Skin epidermis (tissue), 12 donors: Measurements from ENCODE around the gene TMA7B.

ENCODE experiments used
- H3K27ac ChIP-seq, 21 experiments: fragments of 200-600 bp; sonication (generic) in 11 of 21; one replicate each; pipeline ENCODE4 v1.5.0; 2020; ENCODE audit warnings: mild to moderate bottlenecking in 3 of 21, inconsistent platforms in 2 of 21, moderate library complexity in 2 of 21
- H3K4me3 ChIP-seq, 7 experiments: fragments of 200-600 bp; sonication (generic) in 2 of 7; one replicate each; pipeline ENCODE4 v1.5.0; 2020; ENCODE audit warnings: inconsistent platforms in 2 of 7, mild to moderate bottlenecking in 2 of 7, moderate library complexity in 1 of 7

The TMA7B gene

GRCh38 chr22:39931251-39931650 is 28.9 kb upstream of the TMA7B start:
- H3K4me3 ChIP-seq, result no peak overlapping the region
- H3K27ac ChIP-seq, result peak overlapping the region in 1 of 21 experiments; percentile 43

GRCh38 chr22:39932166-39932565 is 28.0 kb upstream of the TMA7B start:
- no peak overlapping the region for H3K4me3 ChIP-seq
- no peak overlapping the region for H3K27ac ChIP-seq

GRCh38 chr22:39932918-39933649 is 27.1 kb upstream of the TMA7B start:
- Histone ChIP-seq H3K4me3 (no peak overlapping the region), H3K27ac (no peak overlapping the region)

GRCh38 chr22:39933741-39934140 is 26.5 kb upstream of the TMA7B start:
- no peak overlapping the region for H3K27ac ChIP-seq
- H3K4me3 ChIP-seq, result no peak overlapping the region

- Histone ChIP-seq H3K4me3 (no peak overlapping the region), H3K27ac (no peak overlapping the region)
Measured at GRCh38 chr22:39935116-39935515, 25.1 kb upstream of the TMA7B start.

GRCh38 chr22:39935612-39936011 is 24.6 kb upstream of the TMA7B start:
- no peak overlapping the region for H3K4me3 ChIP-seq
- peak overlapping the region in 2 of 21 experiments; percentile 26 to 33 for H3K27ac ChIP-seq

- H3K4me3 ChIP-seq, result no peak overlapping the region
- peak overlapping the region in 2 of 21 experiments; percentile 33 to 42 for H3K27ac ChIP-seq
Measured at GRCh38 chr22:39936523-39937145, 23.6 kb upstream of the TMA7B start.

- Histone ChIP-seq H3K4me3 (no peak overlapping the region), H3K27ac (peak overlapping the region in 1 of 21 experiments; percentile 3)
Measured at GRCh38 chr22:39937906-39938305, 22.3 kb upstream of the TMA7B start.

GRCh38 chr22:39938509-39939111 is 21.6 kb upstream of the TMA7B start:
- Histone ChIP-seq H3K27ac (peak overlapping the region in 1 of 21 experiments; percentile 3), H3K4me3 (no peak overlapping the region)

- Histone ChIP-seq H3K4me3 (no peak overlapping the region), H3K27ac (no peak overlapping the region)
Measured at GRCh38 chr22:39939830-39940229, 20.4 kb upstream of the TMA7B start.

GRCh38 chr22:39940757-39941305 is 19.4 kb upstream of the TMA7B start:
- Histone ChIP-seq H3K27ac (no peak overlapping the region), H3K4me3 (no peak overlapping the region)

- Histone ChIP-seq H3K27ac (no peak overlapping the region), H3K4me3 (no peak overlapping the region)
Measured at GRCh38 chr22:39941601-39942000, 18.6 kb upstream of the TMA7B start.

- H3K27ac ChIP-seq, result no peak overlapping the region
Measured at GRCh38 chr22:39942439-39943230, 17.6 kb upstream of the TMA7B start.

GRCh38 chr22:39943337-39943736 is 16.9 kb upstream of the TMA7B start:
- no peak overlapping the region for H3K27ac ChIP-seq

More at GRCh38 chr22:39942439-39943230, 17.6 kb upstream of the TMA7B start:
- H3K4me3 ChIP-seq, result no peak overlapping the region

GRCh38 chr22:39943953-39944872 is 16.0 kb upstream of the TMA7B start:
- Histone ChIP-seq H3K4me3 (no peak overlapping the region), H3K27ac (no peak overlapping the region)

More at GRCh38 chr22:39943337-39943736, 16.9 kb upstream of the TMA7B start:
- no peak overlapping the region for H3K4me3 ChIP-seq

GRCh38 chr22:39946126-39946502 is 14.1 kb upstream of the TMA7B start:
- Histone ChIP-seq H3K27ac (no peak overlapping the region), H3K4me3 (no peak overlapping the region)

GRCh38 chr22:39946503-39947219 is 13.5 kb upstream of the TMA7B start:
- H3K27ac ChIP-seq, result peak overlapping the region in 1 of 21 experiments; percentile 45

More at GRCh38 chr22:39946503-39947219, 13.5 kb upstream of the TMA7B start:
- H3K4me3 ChIP-seq, result no peak overlapping the region
